ENCODE measurements around the gene TMEM125. TPM values are rescaled to one million over a fixed set of nuclear protein-coding genes. Genes with fewer than 3 reads are reported as not detected.

The TMEM125 gene
- total RNA-seq, 1 donor from 2014 or later, result 41.1 TPM

GRCh38 chr1:43275826-43276620 is 6.2 kb downstream of the TMEM125 start:
- Mint-ChIP-seq H3K27ac (peak overlapping the region; percentile 94), H3K4me3 (ENCODE audit: low read depth) (peak overlapping the region; percentile 14)
- DNase-seq (ENCODE audit: low spot score, unreplicated experiment), result no peak

GRCh38 chr1:43276673-43277072 is 6.9 kb downstream of the TMEM125 start:
- Mint-ChIP-seq H3K4me1 (ENCODE audit: low read depth) (peaks cover 34% of the 10 kb centered on the region), H3K36me3 (ENCODE audit: insufficient read depth) (peaks cover 19% of the 10 kb centered on the region), H3K27me3 (no peaks in the 10 kb centered on the region), H3K27ac (peak overlapping the region; percentile 94), H3K9me3 (ENCODE audit: low read depth) (no peaks in the 10 kb centered on the region), H3K4me3 (ENCODE audit: low read depth) (peak overlapping the region; percentile 14)
- no peak for TF ChIP-seq CTCF (IDR thresholded peaks at IDR 0.05; ENCODE audit: unreplicated experiment)
- peak; percentile 39 for DNase-seq (ENCODE audit: low spot score, unreplicated experiment)

More at GRCh38 chr1:43275826-43276620, 6.2 kb downstream of the TMEM125 start:
- Mint-ChIP-seq H3K36me3 (ENCODE audit: insufficient read depth) (peaks cover 20% of the 10 kb centered on the region), H3K9me3 (ENCODE audit: low read depth) (no peaks in the 10 kb centered on the region), H3K4me1 (ENCODE audit: low read depth) (peaks cover 40% of the 10 kb centered on the region), H3K27me3 (no peaks in the 10 kb centered on the region)
- TF ChIP-seq CTCF (IDR thresholded peaks at IDR 0.05; ENCODE audit: unreplicated experiment), result no peak

- no peaks in the 10 kb centered on the region for H3K27me3 Mint-ChIP-seq
- no peak overlapping the region for H3K4me3 Mint-ChIP-seq (ENCODE audit: low read depth)
- peaks cover 21% of the 10 kb centered on the region for H3K36me3 Mint-ChIP-seq (ENCODE audit: insufficient read depth)
- H3K27ac Mint-ChIP-seq, result peak overlapping the region; percentile 94
- TF ChIP-seq CTCF (IDR thresholded peaks at IDR 0.05; ENCODE audit: unreplicated experiment), result no peak
- peaks cover 33% of the 10 kb centered on the region for H3K4me1 Mint-ChIP-seq (ENCODE audit: low read depth)
- no peaks in the 10 kb centered on the region for H3K9me3 Mint-ChIP-seq (ENCODE audit: low read depth)
- DNase-seq (ENCODE audit: low spot score, unreplicated experiment), result no peak
Observed at GRCh38 chr1:43277116-43277876, 7.5 kb downstream of the TMEM125 start.

- DNase-seq (ENCODE audit: low spot score, unreplicated experiment), result no peak
- Mint-ChIP-seq H3K36me3 (ENCODE audit: insufficient read depth) (peaks cover 21% of the 10 kb centered on the region), H3K4me3 (ENCODE audit: low read depth) (no peak overlapping the region), H3K4me1 (ENCODE audit: low read depth) (peaks cover 41% of the 10 kb centered on the region), H3K27ac (no peak overlapping the region), H3K27me3 (no peaks in the 10 kb centered on the region), H3K9me3 (ENCODE audit: low read depth) (no peaks in the 10 kb centered on the region)
- no peak for TF ChIP-seq CTCF (IDR thresholded peaks at IDR 0.05; ENCODE audit: unreplicated experiment)
Observed at GRCh38 chr1:43279161-43279560, 9.4 kb downstream of the TMEM125 start.

GRCh38 chr1:43279666-43280065 is 9.9 kb downstream of the TMEM125 start:
- Mint-ChIP-seq H3K36me3 (ENCODE audit: insufficient read depth) (peaks cover 21% of the 10 kb centered on the region), H3K27ac (peak overlapping the region; percentile 22), H3K4me1 (ENCODE audit: low read depth) (peaks cover 42% of the 10 kb centered on the region), H3K27me3 (no peaks in the 10 kb centered on the region), H3K4me3 (ENCODE audit: low read depth) (no peak overlapping the region), H3K9me3 (ENCODE audit: low read depth) (no peaks in the 10 kb centered on the region)
- no peak for DNase-seq (ENCODE audit: low spot score, unreplicated experiment)
- no peak for TF ChIP-seq CTCF (IDR thresholded peaks at IDR 0.05; ENCODE audit: unreplicated experiment)
